Natural killer cell (primary cell): ENCODE data around the gene SLC17A1. TPM values are rescaled to one million over a fixed set of nuclear protein-coding genes. Genes with fewer than 3 reads are reported as not detected.

Source experiments
- ATAC-seq, 3 donors: fragments of 150-1000 bp in 2 of 3; fragments of 200-7000 bp in 1 of 3; cut with Tn5 transposase; 1 replicate in 1 of 3; 2 replicates in 2 of 3; pipeline ENCODE4 v1.10.0; 2021; ENCODE audit warnings: mild to moderate bottlenecking in 2 of 3, moderate library complexity in 2 of 3
- DNase-seq, 2 donors: peaks; one replicate each; pipeline versions ENCODE4 v3.0.0 to v3.0.0-alpha.2; 2013 to 2021; ENCODE audit warnings: mixed read lengths in 1 of 2
- H3K27ac ChIP-seq: one replicate; pipeline ENCODE4 v1.5.1; 2013; ENCODE audit warnings: mild to moderate bottlenecking, low read length
- H3K27me3 ChIP-seq: one replicate; pipeline ENCODE4 v1.6.1; 2013; ENCODE audit warnings: low read length; ENCODE audit not compliant: control insufficient read depth, insufficient read depth
- H3K36me3 ChIP-seq: one replicate; pipeline ENCODE4 v1.6.1; 2013; ENCODE audit warnings: low read length; ENCODE audit not compliant: control insufficient read depth, insufficient read depth
- H3K4me1 ChIP-seq: one replicate; pipeline ENCODE4 v1.6.1; 2013; ENCODE audit warnings: low read length; ENCODE audit not compliant: control insufficient read depth, insufficient read depth
- H3K4me3 ChIP-seq: one replicate; pipeline ENCODE4 v1.5.1; 2013; ENCODE audit warnings: low read length
- H3K9me3 ChIP-seq: one replicate; pipeline ENCODE4 v1.6.1; 2013; ENCODE audit warnings: low read length; ENCODE audit not compliant: control insufficient read depth, insufficient read depth
- H3K27ac Mint-ChIP-seq, 2 donors: one replicate each; pipeline ENCODE4 v1.8.0; 2022; ENCODE audit warnings: mild to moderate bottlenecking in 2 of 2, mixed read lengths in 2 of 2, moderate library complexity in 1 of 2
- H3K27me3 Mint-ChIP-seq, 2 donors: one replicate each; pipeline ENCODE4 v1.8.0; 2022; ENCODE audit warnings: low read depth in 2 of 2, mixed read lengths in 2 of 2
- H3K36me3 Mint-ChIP-seq: one replicate; pipeline ENCODE4 v1.8.0; 2022; ENCODE audit warnings: mixed read lengths
- H3K4me1 Mint-ChIP-seq, 2 donors: one replicate each; pipeline ENCODE4 v1.8.0; 2022; ENCODE audit warnings: mixed read lengths in 2 of 2
- H3K4me3 Mint-ChIP-seq: one replicate; pipeline ENCODE4 v1.8.0; 2022; ENCODE audit warnings: mild to moderate bottlenecking, moderate library complexity, mixed read lengths
- H3K9me3 Mint-ChIP-seq, 2 donors: one replicate each; pipeline ENCODE4 v1.8.0; 2022; ENCODE audit warnings: mixed read lengths in 2 of 2
- WGBS: methylation state at CpG from one replicate; pipeline ENCODE4 v1.1.7; 2013; ENCODE audit warnings: missing lambda C conversion rate; ENCODE audit not compliant: insufficient coverage; 5-methylcytosine and 5-hydroxymethylcytosine counted together
- intact Hi-C: fragments of 100-400 bp; cut with micrococcal nuclease; formaldehyde crosslinking; loops from one replicate; pipeline ENCODE4 v1.14.2; 2022
- total RNA-seq, 4 donors: library from RNA; stranded (reverse); fragments of 120-200 nt in 1 of 4; gene quantifications; one replicate each; pipeline versions ENCODE4 v1.2.3 to v1.2.4, GENCODE V29; 2013 to 2022
- TF ChIP-seq, protein P1 (sequence below): fragments of 200-600 bp; IDR thresholded peaks from one replicate; pipeline ENCODE4 v1.8.0; 2022; ENCODE audit warnings: antibody characterized with exemption

Gene SLC17A1
- total RNA-seq, 3 donors from 2014 or later (not counting 1 experiment from before 2014, with no cell fraction given): 0.27 to 0.71 (median 0.50) TPM

DNA sequence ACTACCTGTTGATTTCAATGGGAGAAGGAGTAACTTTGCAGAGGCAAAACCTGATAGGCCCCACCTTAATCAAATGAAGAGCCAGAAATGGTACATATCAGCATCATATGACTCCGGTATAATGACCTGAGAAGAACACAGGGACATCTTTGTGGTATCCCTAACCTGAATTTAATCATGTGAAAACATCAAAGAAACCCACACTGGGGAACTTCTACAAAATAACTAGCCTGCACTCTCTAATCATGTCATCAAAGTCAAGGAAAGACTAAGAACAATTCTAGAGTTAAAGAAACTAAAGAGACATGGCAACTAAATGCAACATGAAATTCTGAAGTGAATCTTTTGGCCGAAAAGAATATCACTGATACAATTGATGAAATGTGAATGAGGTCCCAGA is 42.4 kb downstream of the SLC17A1 start:
- Histone ChIP-seq H3K27ac (no peak overlapping the region), H3K9me3 (no peaks in the 10 kb centered on the region), H3K4me1 (no peaks in the 10 kb centered on the region), H3K36me3 (no peaks in the 10 kb centered on the region), H3K27me3 (no peaks in the 10 kb centered on the region), H3K4me3 (no peak overlapping the region)
- intact Hi-C loops: loop anchor here (10.0 kb wide), 1 partner anchor 205 kb away; no protein-coding TSS in a partner anchor
- no peak for DNase-seq
- H3K9me3 Mint-ChIP-seq: no peaks in the 10 kb centered on the region
- H3K27ac Mint-ChIP-seq: no peak overlapping the region
- 79% methylated on average over 2 of the region's 2 CpGs for WGBS
- H3K4me3 Mint-ChIP-seq: no peak overlapping the region
- TF ChIP-seq, protein P1, sequence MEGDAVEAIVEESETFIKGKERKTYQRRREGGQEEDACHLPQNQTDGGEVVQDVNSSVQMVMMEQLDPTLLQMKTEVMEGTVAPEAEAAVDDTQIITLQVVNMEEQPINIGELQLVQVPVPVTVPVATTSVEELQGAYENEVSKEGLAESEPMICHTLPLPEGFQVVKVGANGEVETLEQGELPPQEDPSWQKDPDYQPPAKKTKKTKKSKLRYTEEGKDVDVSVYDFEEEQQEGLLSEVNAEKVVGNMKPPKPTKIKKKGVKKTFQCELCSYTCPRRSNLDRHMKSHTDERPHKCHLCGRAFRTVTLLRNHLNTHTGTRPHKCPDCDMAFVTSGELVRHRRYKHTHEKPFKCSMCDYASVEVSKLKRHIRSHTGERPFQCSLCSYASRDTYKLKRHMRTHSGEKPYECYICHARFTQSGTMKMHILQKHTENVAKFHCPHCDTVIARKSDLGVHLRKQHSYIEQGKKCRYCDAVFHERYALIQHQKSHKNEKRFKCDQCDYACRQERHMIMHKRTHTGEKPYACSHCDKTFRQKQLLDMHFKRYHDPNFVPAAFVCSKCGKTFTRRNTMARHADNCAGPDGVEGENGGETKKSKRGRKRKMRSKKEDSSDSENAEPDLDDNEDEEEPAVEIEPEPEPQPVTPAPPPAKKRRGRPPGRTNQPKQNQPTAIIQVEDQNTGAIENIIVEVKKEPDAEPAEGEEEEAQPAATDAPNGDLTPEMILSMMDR: no peak
- H3K4me1 Mint-ChIP-seq: peaks cover 0 to 3% of the 10 kb centered on the region in 2 donors
- ATAC-seq: no peak
- H3K36me3 Mint-ChIP-seq: no peaks in the 10 kb centered on the region
- peaks cover 0 to 4% of the 10 kb centered on the region in 2 donors for H3K27me3 Mint-ChIP-seq

DNA sequence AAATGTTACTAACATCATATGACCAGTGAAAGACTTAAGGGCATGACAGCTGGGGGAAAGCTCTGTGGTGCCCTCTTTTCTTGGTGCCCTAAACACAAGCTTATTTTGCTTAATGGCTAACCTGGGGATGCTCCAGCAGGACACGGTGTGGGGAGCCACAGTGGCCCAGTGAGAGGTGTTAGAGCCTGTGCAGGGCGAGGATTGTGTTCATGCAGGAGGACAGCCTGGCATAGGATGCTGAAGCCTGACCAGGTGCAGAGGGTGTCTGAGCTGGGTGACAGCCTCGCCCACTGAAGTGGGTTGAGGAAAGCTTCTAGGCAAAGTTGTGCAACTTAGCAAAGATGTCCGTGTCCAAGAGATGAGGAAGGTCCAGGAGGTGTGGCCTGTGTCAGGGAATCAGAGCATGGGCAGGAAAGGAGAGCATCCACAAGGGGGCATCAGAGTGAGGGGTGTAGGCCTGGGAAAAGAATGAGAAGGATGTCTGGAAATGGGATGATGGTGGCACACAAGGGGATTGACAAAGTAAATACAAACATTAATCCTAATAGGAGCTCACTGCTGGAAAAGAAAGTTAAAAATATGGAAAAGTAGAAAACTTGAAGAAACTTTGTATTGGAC is 43.4 kb downstream of the SLC17A1 start:
- no peak overlapping the region for H3K27ac ChIP-seq
- Mint-ChIP-seq H3K4me1 (peaks cover 0 to 3% of the 10 kb centered on the region in 2 donors), H3K9me3 (no peaks in the 10 kb centered on the region), H3K27me3 (peaks cover 0 to 4% of the 10 kb centered on the region in 2 donors), H3K36me3 (no peaks in the 10 kb centered on the region), H3K4me3 (no peak overlapping the region), H3K27ac (no peak overlapping the region)
- TF ChIP-seq, protein P1: peak; percentile 30
- 68% methylated on average over 4 of the region's 4 CpGs for WGBS
- H3K36me3 ChIP-seq: no peaks in the 10 kb centered on the region
- H3K27me3 ChIP-seq: no peaks in the 10 kb centered on the region
- ATAC-seq (peak; percentile 48 to 55 (median 54)), DNase-seq (peak in 1 of 2 donors; percentile 68)
- no peaks in the 10 kb centered on the region for H3K4me1 ChIP-seq
- no peaks in the 10 kb centered on the region for H3K9me3 ChIP-seq
- intact Hi-C loops: loop anchor here (1.0 to 10.0 kb wide), 3 partner anchors 102 to 206 kb away; no protein-coding TSS in a partner anchor
- no peak overlapping the region for H3K4me3 ChIP-seq

DNA sequence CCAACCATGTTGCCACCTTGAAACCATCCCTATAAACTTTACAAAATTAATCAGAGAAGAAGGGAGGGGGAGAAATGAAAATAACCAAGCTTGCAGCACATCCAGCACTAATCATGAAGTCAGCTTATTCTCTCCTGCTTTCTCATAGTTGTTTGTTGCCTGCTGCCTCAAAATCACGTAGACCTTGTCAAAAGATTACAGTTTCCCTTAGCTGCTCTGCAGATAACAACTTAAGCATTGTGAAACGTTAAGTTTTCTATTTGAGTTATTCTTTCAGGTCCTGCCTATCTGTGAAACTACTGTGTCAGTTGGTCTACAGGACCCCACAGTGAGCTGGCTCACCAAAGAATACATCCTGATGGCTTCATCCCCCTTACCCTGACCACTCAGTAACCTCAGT is 44.4 kb downstream of the SLC17A1 start:
- no peak for ATAC-seq
- Histone ChIP-seq H3K27me3 (no peaks in the 10 kb centered on the region), H3K4me3 (no peak overlapping the region), H3K36me3 (no peaks in the 10 kb centered on the region), H3K9me3 (no peaks in the 10 kb centered on the region), H3K4me1 (no peaks in the 10 kb centered on the region), H3K27ac (no peak overlapping the region)
- intact Hi-C loops: loop anchor here (10.0 kb wide), 1 partner anchor 207 kb away; no protein-coding TSS in a partner anchor
- TF ChIP-seq, protein P1: no peak
- no peak overlapping the region for H3K4me3 Mint-ChIP-seq
- no peaks in the 10 kb centered on the region for H3K36me3 Mint-ChIP-seq
- peaks cover 0 to 4% of the 10 kb centered on the region in 2 donors for H3K27me3 Mint-ChIP-seq
- H3K4me1 Mint-ChIP-seq: peaks cover 0 to 3% of the 10 kb centered on the region in 2 donors
- 76% methylated on average over 2 of the region's 2 CpGs for WGBS
- DNase-seq: no peak
- H3K9me3 Mint-ChIP-seq: no peaks in the 10 kb centered on the region
- no peak overlapping the region for H3K27ac Mint-ChIP-seq
